GM06990 (cell line): Measurements from ENCODE around the gene TREML2.

Source experiments
- DNase-seq: peaks from one replicate; pipeline ENCODE4 v3.0.0-alpha.2; 2011; ENCODE audit not compliant: insufficient read length; ENCODE audit errors: extremely low read depth
- H3K27me3 ChIP-seq: replicated peaks from 2 replicates; pipeline ENCODE4 v1.6.0; 2011; ENCODE audit warnings: low read length; ENCODE audit not compliant: control insufficient read depth, insufficient read depth
- H3K36me3 ChIP-seq: 2 replicates; pipeline ENCODE4 v1.5.1; 2011; ENCODE audit warnings: low read length; ENCODE audit not compliant: control insufficient read depth, insufficient read depth
- H3K4me3 ChIP-seq: replicated peaks from 2 replicates; pipeline ENCODE4 v1.5.1; 2011; ENCODE audit warnings: low read depth, mild to moderate bottlenecking, control low read depth, low read length
- CTCF ChIP-seq: IDR thresholded peaks from 2 replicates; pipeline ENCODE4 v1.5.1; 2011; ENCODE audit warnings: low read length, control low read depth, mild to moderate bottlenecking, inconsistent platforms; ENCODE audit not compliant: insufficient read depth, poor library complexity, severe bottlenecking

Gene TREML2

GRCh38 chr6:41171908-41172307, 29.0 kb downstream of the TREML2 start:
- no peak for TF ChIP-seq CTCF
- Histone ChIP-seq H3K36me3 (no peaks in the 10 kb centered on the region), H3K27me3 (no peaks in the 10 kb centered on the region; the same call in 1 of the 2 replicates), H3K4me3 (no peak overlapping the region)
- no peak for DNase-seq

GRCh38 chr6:41170547-41171160, 30.3 kb downstream of the TREML2 start:
- Histone ChIP-seq H3K4me3 (no peak overlapping the region), H3K27me3 (no peaks in the 10 kb centered on the region; the same call in 1 of the 2 replicates), H3K36me3 (no peaks in the 10 kb centered on the region)
- no peak for TF ChIP-seq CTCF
- no peak for DNase-seq

GRCh38 chr6:41167173-41167963, 33.6 kb downstream of the TREML2 start:
- Histone ChIP-seq H3K4me3 (no peak overlapping the region), H3K27me3 (peaks cover 2% of the 10 kb centered on the region; the same call in 1 of the 2 replicates), H3K36me3 (no peaks in the 10 kb centered on the region)
- TF ChIP-seq CTCF = no peak
- no peak for DNase-seq

- H3K4me3 ChIP-seq = no peak overlapping the region
- H3K36me3 ChIP-seq = no peaks in the 10 kb centered on the region
- peaks cover 3% of the 10 kb centered on the region for H3K27me3 ChIP-seq
Observed at GRCh38 chr6:41164551-41165120, 36.3 kb downstream of the TREML2 start.

GRCh38 chr6:41163419-41163717, 37.6 kb downstream of the TREML2 start:
- no peak for DNase-seq
- H3K27me3 ChIP-seq = peaks cover 3% of the 10 kb centered on the region
- TF ChIP-seq CTCF = no peak
- H3K36me3 ChIP-seq = no peaks in the 10 kb centered on the region
- H3K4me3 ChIP-seq = no peak overlapping the region

More at GRCh38 chr6:41164551-41165120, 36.3 kb downstream of the TREML2 start:
- no peak for DNase-seq
- no peak for TF ChIP-seq CTCF
